Panc1 (cell line): Measurements from ENCODE around the gene MNAT1. TPM values are rescaled to one million over a fixed set of nuclear protein-coding genes. Genes with fewer than 3 reads are reported as not detected.

ENCODE experiments used
- ATAC-seq: fragments of 200-7000 bp; cut with Tn5 transposase; 2 replicates; pipeline ENCODE4 v1.9.1; 2020; ENCODE audit warnings: mild to moderate bottlenecking, moderate library complexity
- BruUV-seq: library from RNA; stranded (reverse); fragments of 400-500 nt; replicated peaks from 2 replicates; lab custom pipeline; 2021; lab: Mats Ljungman, UMichigan
- CTCF ChIA-PET: fragments of 300-600 bp; sonication (Branson Sonifier 250); formaldehyde crosslinking; loops from one replicate; lab custom pipeline; 2022; ENCODE audit warnings: antibody characterized with exemption; lab: Charles Lee
- POLR2A ChIA-PET: fragments of 300-600 bp; sonication (Branson Sonifier 250); formaldehyde crosslinking; loops from one replicate; lab custom pipeline; 2022; ENCODE audit warnings: antibody characterized with exemption; lab: Charles Lee
- DNase-seq: peaks from one replicate; pipeline ENCODE4 v3.0.0-alpha.2; 2010; ENCODE audit warnings: low read depth, low spot score
- H3K27ac ChIP-seq: 2 replicates; pipeline ENCODE4 v1.5.1; 2011; ENCODE audit warnings: mild to moderate bottlenecking, low read length, inconsistent platforms
- H3K27me3 ChIP-seq: fragments of 200-500 bp; sonication (Bioruptor generic); 2 replicates; pipeline ENCODE4 v1.6.0; 2014; ENCODE audit warnings: low read length, inconsistent platforms; ENCODE audit not compliant: control insufficient read depth, insufficient read depth
- H3K36me3 ChIP-seq: fragments of 200-500 bp; sonication (Bioruptor generic); 2 replicates; pipeline ENCODE4 v1.5.1; 2014; ENCODE audit warnings: inconsistent platforms, mild to moderate bottlenecking, low read length, moderate library complexity; ENCODE audit not compliant: control insufficient read depth, insufficient read depth
- H3K4me1 ChIP-seq: 2 replicates; pipeline ENCODE4 v1.5.1; 2011; ENCODE audit warnings: inconsistent platforms, mild to moderate bottlenecking, low read length, moderate library complexity; ENCODE audit not compliant: control insufficient read depth, insufficient read depth
- H3K4me3 ChIP-seq, 2 experiments: 2 replicates each; pipeline ENCODE4 v1.5.1; 2011 to 2012; ENCODE audit warnings: low read depth in 2 of 2, low read length in 2 of 2, mild to moderate bottlenecking in 2 of 2, inconsistent platforms in 1 of 2, moderate library complexity in 1 of 2
- H3K9me3 ChIP-seq: fragments of 200-500 bp; sonication (Bioruptor generic); 2 replicates; pipeline ENCODE4 v1.5.1; 2014; ENCODE audit warnings: low read depth, mild to moderate bottlenecking, inconsistent platforms, low read length, moderate library complexity; ENCODE audit not compliant: control insufficient read depth, insufficient read depth
- POLR2AphosphoS5 ChIP-seq: IDR thresholded peaks from 2 replicates; pipeline ENCODE4 v1.6.1; 2012; ENCODE audit warnings: mild to moderate bottlenecking, low read depth, low read length, moderate library complexity
- SIN3A ChIP-seq: IDR thresholded peaks from 2 replicates; pipeline ENCODE4 v1.6.1; 2012; ENCODE audit warnings: low read depth, mild to moderate bottlenecking, low read length, moderate library complexity, borderline replicate concordance; ENCODE audit not compliant: insufficient read depth
- TCF7L2 ChIP-seq: IDR thresholded peaks from 2 replicates; pipeline ENCODE4 v1.6.1; 2011; ENCODE audit warnings: mild to moderate bottlenecking, low read depth, low read length, inconsistent platforms
- in situ Hi-C: cut with HindIII; loops from 2 replicates; pipeline ENCODE4 v1.10.0; 2016; ENCODE audit warnings: low sequenced_read_pairs, low pct_unique_long_range_greater_than_20kb
- intact Hi-C: fragments of 100-400 bp; cut with micrococcal nuclease; formaldehyde crosslinking; loops from one replicate; pipeline ENCODE4 v1.10.0; 2022; ENCODE audit not compliant: unreplicated experiment
- total RNA-seq: library from RNA; stranded (reverse); gene quantifications from one replicate; pipeline ENCODE4 v1.2.1, GENCODE V29; 2021; ENCODE audit not compliant: unreplicated experiment
- TF ChIP-seq, protein P1 (sequence below), 2 experiments: IDR thresholded peaks; 2 replicates each; pipeline ENCODE4 v1.6.1; 2011 to 2012; ENCODE audit warnings: low read depth in 2 of 2, control low read depth in 1 of 2, low read length in 1 of 2, mild to moderate bottlenecking in 1 of 2, moderate library complexity in 1 of 2; ENCODE audit not compliant: insufficient read depth in 1 of 2
- TF ChIP-seq, protein P2 (sequence below): fragments of 450-650 bp; IDR thresholded peaks from 2 replicates; pipeline ENCODE4 v1.5.1; 2017; ENCODE audit warnings: mild to moderate bottlenecking

MNAT1 gene
- total RNA-seq, 1 experiment from 2014 or later = 29.4 TPM

DNA sequence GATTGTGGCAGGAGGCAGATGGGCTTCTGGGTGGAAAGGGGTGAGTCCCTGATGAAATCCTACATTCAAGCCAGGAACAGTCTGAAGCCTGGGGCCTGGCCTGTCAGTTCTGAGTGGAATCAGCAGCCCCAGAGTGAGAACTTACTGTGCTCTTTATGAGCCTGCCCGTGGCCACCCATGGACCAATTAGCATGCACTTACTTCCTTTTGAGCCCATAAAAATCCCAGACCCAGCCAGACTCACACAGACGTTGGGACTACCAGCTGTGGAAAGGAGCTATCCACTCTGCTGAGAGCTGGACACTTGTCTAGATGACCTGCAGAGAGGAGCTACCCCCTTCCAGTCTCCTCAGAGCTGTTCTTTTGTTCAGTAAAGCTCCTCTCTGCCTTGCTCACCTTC is 104.5 kb downstream of the MNAT1 start:
- Histone ChIP-seq H3K36me3 (peaks cover 3% of the 10 kb centered on the region), H3K4me3 (no peak overlapping the region), H3K4me1 (no peaks in the 10 kb centered on the region), H3K27ac (no peak overlapping the region), H3K27me3 (no peaks in the 10 kb centered on the region), H3K9me3 (no peaks in the 10 kb centered on the region)
- in situ Hi-C loops (no loop called here), intact Hi-C loops (no loop called here)
- ChIA-PET POLR2A (no interaction called here), CTCF (no interaction called here)
- BruUV-seq = no TSS peak
- DNase-seq = no peak
- TF ChIP-seq, protein P1, sequence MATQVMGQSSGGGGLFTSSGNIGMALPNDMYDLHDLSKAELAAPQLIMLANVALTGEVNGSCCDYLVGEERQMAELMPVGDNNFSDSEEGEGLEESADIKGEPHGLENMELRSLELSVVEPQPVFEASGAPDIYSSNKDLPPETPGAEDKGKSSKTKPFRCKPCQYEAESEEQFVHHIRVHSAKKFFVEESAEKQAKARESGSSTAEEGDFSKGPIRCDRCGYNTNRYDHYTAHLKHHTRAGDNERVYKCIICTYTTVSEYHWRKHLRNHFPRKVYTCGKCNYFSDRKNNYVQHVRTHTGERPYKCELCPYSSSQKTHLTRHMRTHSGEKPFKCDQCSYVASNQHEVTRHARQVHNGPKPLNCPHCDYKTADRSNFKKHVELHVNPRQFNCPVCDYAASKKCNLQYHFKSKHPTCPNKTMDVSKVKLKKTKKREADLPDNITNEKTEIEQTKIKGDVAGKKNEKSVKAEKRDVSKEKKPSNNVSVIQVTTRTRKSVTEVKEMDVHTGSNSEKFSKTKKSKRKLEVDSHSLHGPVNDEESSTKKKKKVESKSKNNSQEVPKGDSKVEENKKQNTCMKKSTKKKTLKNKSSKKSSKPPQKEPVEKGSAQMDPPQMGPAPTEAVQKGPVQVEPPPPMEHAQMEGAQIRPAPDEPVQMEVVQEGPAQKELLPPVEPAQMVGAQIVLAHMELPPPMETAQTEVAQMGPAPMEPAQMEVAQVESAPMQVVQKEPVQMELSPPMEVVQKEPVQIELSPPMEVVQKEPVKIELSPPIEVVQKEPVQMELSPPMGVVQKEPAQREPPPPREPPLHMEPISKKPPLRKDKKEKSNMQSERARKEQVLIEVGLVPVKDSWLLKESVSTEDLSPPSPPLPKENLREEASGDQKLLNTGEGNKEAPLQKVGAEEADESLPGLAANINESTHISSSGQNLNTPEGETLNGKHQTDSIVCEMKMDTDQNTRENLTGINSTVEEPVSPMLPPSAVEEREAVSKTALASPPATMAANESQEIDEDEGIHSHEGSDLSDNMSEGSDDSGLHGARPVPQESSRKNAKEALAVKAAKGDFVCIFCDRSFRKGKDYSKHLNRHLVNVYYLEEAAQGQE (IDR thresholded peaks at IDR 0.05; ENCODE audit: insufficient read depth in 1 of 2, low read depth in 2 of 2, low read length in 1 of 2) = no peak
- TF ChIP-seq SIN3A (no peak), TCF7L2 (no peak), POLR2AphosphoS5 (no peak)
- TF ChIP-seq, protein P2, sequence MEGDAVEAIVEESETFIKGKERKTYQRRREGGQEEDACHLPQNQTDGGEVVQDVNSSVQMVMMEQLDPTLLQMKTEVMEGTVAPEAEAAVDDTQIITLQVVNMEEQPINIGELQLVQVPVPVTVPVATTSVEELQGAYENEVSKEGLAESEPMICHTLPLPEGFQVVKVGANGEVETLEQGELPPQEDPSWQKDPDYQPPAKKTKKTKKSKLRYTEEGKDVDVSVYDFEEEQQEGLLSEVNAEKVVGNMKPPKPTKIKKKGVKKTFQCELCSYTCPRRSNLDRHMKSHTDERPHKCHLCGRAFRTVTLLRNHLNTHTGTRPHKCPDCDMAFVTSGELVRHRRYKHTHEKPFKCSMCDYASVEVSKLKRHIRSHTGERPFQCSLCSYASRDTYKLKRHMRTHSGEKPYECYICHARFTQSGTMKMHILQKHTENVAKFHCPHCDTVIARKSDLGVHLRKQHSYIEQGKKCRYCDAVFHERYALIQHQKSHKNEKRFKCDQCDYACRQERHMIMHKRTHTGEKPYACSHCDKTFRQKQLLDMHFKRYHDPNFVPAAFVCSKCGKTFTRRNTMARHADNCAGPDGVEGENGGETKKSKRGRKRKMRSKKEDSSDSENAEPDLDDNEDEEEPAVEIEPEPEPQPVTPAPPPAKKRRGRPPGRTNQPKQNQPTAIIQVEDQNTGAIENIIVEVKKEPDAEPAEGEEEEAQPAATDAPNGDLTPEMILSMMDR = no peak
- no peak for ATAC-seq

DNA sequence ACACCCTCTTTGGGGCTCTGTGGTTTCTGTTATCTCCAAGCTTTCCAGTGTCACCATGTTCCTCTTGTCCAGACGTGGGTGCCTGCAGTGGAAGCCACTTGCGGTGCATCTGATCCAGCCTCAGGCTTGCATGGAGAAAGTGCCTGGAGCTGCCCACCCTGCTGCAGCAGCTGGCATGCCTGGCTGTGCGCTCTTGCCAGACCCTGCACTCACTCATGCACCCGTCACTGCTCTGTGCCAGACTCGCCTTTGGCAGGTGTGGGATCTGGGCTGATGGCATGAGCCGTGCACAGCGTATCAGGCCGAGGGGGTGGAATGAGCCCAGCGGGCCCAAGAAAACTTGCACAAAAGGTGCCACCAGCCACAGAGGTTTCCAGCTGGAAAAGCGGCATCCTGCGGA is 105.1 kb downstream of the MNAT1 start:
- no peak overlapping the region for H3K4me3 ChIP-seq
- no peaks in the 10 kb centered on the region for H3K4me1 ChIP-seq
- ChIA-PET CTCF (no interaction called here), POLR2A (no interaction called here)
- no peaks in the 10 kb centered on the region for H3K9me3 ChIP-seq
- ATAC-seq (no peak), DNase-seq (no peak)
- intact Hi-C loops = no loop called here
- in situ Hi-C loops = no loop called here
- H3K36me3 ChIP-seq = peaks cover 3% of the 10 kb centered on the region
- H3K27ac ChIP-seq = no peak overlapping the region
- H3K27me3 ChIP-seq = no peaks in the 10 kb centered on the region
- no TSS peak for BruUV-seq
- no peak for TF ChIP-seq TCF7L2
- no peak for TF ChIP-seq POLR2AphosphoS5
- TF ChIP-seq, protein P1 (IDR thresholded peaks at IDR 0.05; ENCODE audit: insufficient read depth in 1 of 2, low read depth in 2 of 2, low read length in 1 of 2) = no peak
- TF ChIP-seq SIN3A = no peak
- TF ChIP-seq, protein P2 = no peak
